Sigmoid colon (tissue), 7 donors: Measurements from ENCODE around the gene SYCP1. TPM values are rescaled to one million over a fixed set of nuclear protein-coding genes. Genes with fewer than 3 reads are reported as not detected.
"Not testable (repeated sequence)": the region's sequence is repeated elsewhere in the genome, so short reads cannot be mapped to it uniquely, and the experiment has no call there.

Experiments
- DNase-seq: peaks from one replicate; pipeline ENCODE4 v3.0.0-alpha.2; 2019
- H3K27ac ChIP-seq, 4 donors: fragments of 200-600 bp; sonication (generic); one replicate each; pipeline ENCODE4 v1.5.1; 2016 to 2019; ENCODE audit warnings: mild to moderate bottlenecking in 1 of 4
- H3K27me3 ChIP-seq, 3 donors: fragments of 200-600 bp; sonication (generic); one replicate each; pipeline ENCODE4 v1.5.1; 2019; ENCODE audit warnings: mild to moderate bottlenecking in 1 of 3
- H3K36me3 ChIP-seq, 4 donors: fragments of 200-600 bp; sonication (generic); one replicate each; pipeline ENCODE4 v1.5.1; 2016 to 2019
- H3K4me1 ChIP-seq, 4 donors: fragments of 200-600 bp; sonication (generic); one replicate each; pipeline ENCODE4 v1.5.1; 2017 to 2019
- H3K4me3 ChIP-seq, 4 donors: fragments of 200-600 bp; sonication (generic); one replicate each; pipeline ENCODE4 v1.5.1; 2017 to 2019; ENCODE audit warnings: mild to moderate bottlenecking in 2 of 4, moderate library complexity in 1 of 4
- H3K9me3 ChIP-seq, 4 donors: fragments of 200-600 bp in 3 of 4; sonication (generic) in 3 of 4; one replicate each; pipeline versions ENCODE4 v1.5.1 to v1.6.1; 2013 to 2019
- CTCF ChIP-seq, 4 experiments: fragments of 450-650 bp in 3 of 4; fragments of 200-600 bp in 1 of 4; IDR thresholded peaks; one replicate each; pipeline ENCODE4 v1.5.1; 2016 to 2019; ENCODE audit warnings: antibody characterized with exemption in 4 of 4, mild to moderate bottlenecking in 3 of 4, moderate library complexity in 2 of 4
- EP300 ChIP-seq, 4 donors: sonication (generic); formaldehyde crosslinking; IDR thresholded peaks; one replicate each; pipeline ENCODE4 v1.6.1; 2017; ENCODE audit warnings: antibody characterized with exemption in 4 of 4
- POLR2A ChIP-seq, 2 donors: fragments of 450-650 bp; IDR thresholded peaks; one replicate each; pipeline ENCODE4 v1.6.1; 2016; ENCODE audit warnings: antibody characterized with exemption in 2 of 2, mild to moderate bottlenecking in 2 of 2, moderate library complexity in 2 of 2
- POLR2AphosphoS5 ChIP-seq, 4 donors: sonication (generic); formaldehyde crosslinking; IDR thresholded peaks; one replicate each; pipeline ENCODE4 v1.6.1; 2017; ENCODE audit warnings: antibody characterized with exemption in 4 of 4
- WGBS, 2 donors: extraction: QIAGEN DNeasy Blood & Tissue Kit; methylation state at CpG; one replicate each; pipeline ENCODE4 v1.1.7; 2013; 5-methylcytosine and 5-hydroxymethylcytosine counted together
- intact Hi-C: fragments of 100-400 bp; cut with DNase I; formaldehyde crosslinking; loops from one replicate; pipeline ENCODE4 v1.15.1; 2023
- polyA plus RNA-seq, 3 donors: library from polyadenylated mRNA; stranded (reverse); fragments of 200-250 nt; gene quantifications; one replicate each; pipeline ENCODE4 v1.2.3, GENCODE V29; 2013
- total RNA-seq, 4 donors: library from RNA; depleted of rRNA; stranded (reverse); fragments of >200 nt; gene quantifications; one replicate each; pipeline ENCODE4 v1.1.0, GENCODE V29; 2016
- donor health status: healthy with polysubstance abuse.
- donor health status: Bipolar disorder and iron deficiency.
- donor health status: healthy.

Gene SYCP1
- total and polyA plus RNA-seq, 7 donors: not detected

GRCh38 chr1:114997510-114998289 is 143.0 kb downstream of the SYCP1 start:
- TF ChIP-seq EP300 (IDR thresholded peaks at IDR 0.05): no peak
- no peak for TF ChIP-seq POLR2A (IDR thresholded peaks at IDR 0.05)
- TF ChIP-seq CTCF (IDR thresholded peaks at IDR 0.05): no peak
- TF ChIP-seq POLR2AphosphoS5 (IDR thresholded peaks at IDR 0.05): no peak

GRCh38 chr1:115006191-115006590 is 151.5 kb downstream of the SYCP1 start:
- Histone ChIP-seq H3K9me3 (no peaks in the 10 kb centered on the region), H3K27me3 (no peaks in the 10 kb centered on the region), H3K36me3 (no peaks in the 10 kb centered on the region), H3K4me1 (no peaks in the 10 kb centered on the region), H3K4me3 (no peak overlapping the region), H3K27ac (no peak overlapping the region)
- TF ChIP-seq POLR2A (IDR thresholded peaks at IDR 0.05): no peak
- TF ChIP-seq EP300 (IDR thresholded peaks at IDR 0.05): no peak
- TF ChIP-seq CTCF (IDR thresholded peaks at IDR 0.05): no peak
- TF ChIP-seq POLR2AphosphoS5 (IDR thresholded peaks at IDR 0.05): no peak
- WGBS, 2 donors: 78 to 80% methylated on average over 2 of the region's 2 CpGs
- intact Hi-C loops: no loop called here
- DNase-seq: no peak

More at GRCh38 chr1:114997510-114998289, 143.0 kb downstream of the SYCP1 start:
- Histone ChIP-seq H3K36me3 (no peaks in the 10 kb centered on the region), H3K4me1 (no peaks in the 10 kb centered on the region), H3K4me3 (no peak overlapping the region), H3K27me3 (no peaks in the 10 kb centered on the region), H3K9me3 (no peaks in the 10 kb centered on the region), H3K27ac (no peak overlapping the region)
- DNase-seq: no peak
- intact Hi-C loops: loop anchor here (10.0 kb wide), 1 partner anchor 467 kb away; no protein-coding TSS in a partner anchor

- no peaks in the 10 kb centered on the region for H3K27me3 ChIP-seq
- no peaks in the 10 kb centered on the region for H3K9me3 ChIP-seq
- no peak overlapping the region for H3K27ac ChIP-seq
- WGBS, 2 donors: 91 to 99% methylated on average over 1 of the region's 1 CpG
- TF ChIP-seq POLR2A (IDR thresholded peaks at IDR 0.05) (no peak), EP300 (IDR thresholded peaks at IDR 0.05) (no peak), CTCF (IDR thresholded peaks at IDR 0.05) (no peak)
- no peaks in the 10 kb centered on the region for H3K4me1 ChIP-seq
- no peak for DNase-seq
- H3K36me3 ChIP-seq: no peaks in the 10 kb centered on the region
- intact Hi-C loops: no loop called here
- no peak overlapping the region for H3K4me3 ChIP-seq
These were observed 157.3 kb downstream of the SYCP1 start for GRCh38 chr1:115012006-115012405.

- intact Hi-C loops: no loop called here
- no peak for DNase-seq
- Histone ChIP-seq H3K36me3 (no peaks in the 10 kb centered on the region), H3K4me1 (no peaks in the 10 kb centered on the region), H3K27ac (no peak overlapping the region), H3K27me3 (no peaks in the 10 kb centered on the region), H3K9me3 (no peaks in the 10 kb centered on the region), H3K4me3 (no peak overlapping the region)
- TF ChIP-seq CTCF (IDR thresholded peaks at IDR 0.05) (no peak), POLR2A (IDR thresholded peaks at IDR 0.05) (no peak), POLR2AphosphoS5 (IDR thresholded peaks at IDR 0.05) (no peak), EP300 (IDR thresholded peaks at IDR 0.05) (no peak)
- WGBS, 2 donors: 73 to 81% methylated on average over 1 of the region's 1 CpG
These were observed 157.8 kb downstream of the SYCP1 start for GRCh38 chr1:115012434-115012833.

GRCh38 chr1:115013792-115014191 is 159.1 kb downstream of the SYCP1 start:
- Histone ChIP-seq H3K27me3 (no peaks in the 10 kb centered on the region), H3K4me1 (no peaks in the 10 kb centered on the region), H3K9me3 (no peaks in the 10 kb centered on the region), H3K27ac (no peak overlapping the region), H3K36me3 (no peaks in the 10 kb centered on the region), H3K4me3 (no peak overlapping the region)
- no peak for DNase-seq
- intact Hi-C loops: no loop called here
- no peak for TF ChIP-seq POLR2AphosphoS5 (IDR thresholded peaks at IDR 0.05)
- no peak for TF ChIP-seq EP300 (IDR thresholded peaks at IDR 0.05)
- no peak for TF ChIP-seq POLR2A (IDR thresholded peaks at IDR 0.05)
- no peak for TF ChIP-seq CTCF (IDR thresholded peaks at IDR 0.05)
- WGBS, 2 donors: 82 to 91% methylated on average over 2 of the region's 2 CpGs

- H3K4me3 ChIP-seq, DNase-seq, intact Hi-C loops, H3K4me1 ChIP-seq, H3K27ac ChIP-seq, H3K27me3 ChIP-seq, H3K36me3 ChIP-seq, H3K9me3 ChIP-seq: not testable (repeated sequence)
- 79 to 89% methylated on average over 9 of the region's 9 CpGs for WGBS, 2 donors
These were observed 164.9 kb downstream of the SYCP1 start for GRCh38 chr1:115019549-115019948.
